Liver (tissue), 9 donors: ENCODE data around the gene CELF2. TPM values are rescaled to one million over a fixed set of nuclear protein-coding genes. Genes with fewer than 3 reads are reported as not detected.

Source experiments
- DNase-seq: peaks from one replicate; pipeline ENCODE4 v3.0.0-alpha.2; 2017; ENCODE audit warnings: low spot score
- H3K27ac ChIP-seq, 2 donors: one replicate each; pipeline ENCODE4 v1.7.0; 2013; ENCODE audit warnings: inconsistent platforms in 2 of 2, low read length in 2 of 2, control low read depth in 1 of 2, low read depth in 1 of 2, mild to moderate bottlenecking in 1 of 2
- H3K27me3 ChIP-seq, 4 donors: one replicate each; pipeline versions ENCODE4 v1.6.1 to v1.7.0; 2013; ENCODE audit warnings: low read length in 3 of 4, inconsistent platforms in 1 of 4, mild to moderate bottlenecking in 1 of 4, moderate library complexity in 1 of 4; ENCODE audit not compliant: control insufficient read depth in 4 of 4, insufficient read depth in 4 of 4
- H3K36me3 ChIP-seq, 4 donors: one replicate each; pipeline versions ENCODE4 v1.6.1 to v1.7.0; 2013; ENCODE audit warnings: low read length in 3 of 4, mild to moderate bottlenecking in 3 of 4, low read depth in 1 of 4, moderate library complexity in 1 of 4; ENCODE audit not compliant: control insufficient read depth in 4 of 4, insufficient read depth in 3 of 4
- H3K4me1 ChIP-seq, 4 donors: one replicate each; pipeline versions ENCODE4 v1.6.1 to v1.7.0; 2013; ENCODE audit warnings: low read length in 3 of 4, mild to moderate bottlenecking in 3 of 4, moderate library complexity in 1 of 4; ENCODE audit not compliant: control insufficient read depth in 4 of 4, insufficient read depth in 4 of 4
- H3K4me3 ChIP-seq, 3 donors: one replicate each; pipeline versions ENCODE4 v1.6.1 to v1.7.0; 2013; ENCODE audit warnings: low read length in 3 of 3, control low read depth in 1 of 3, low read depth in 1 of 3, mild to moderate bottlenecking in 1 of 3
- H3K9ac ChIP-seq, 2 donors: one replicate each; pipeline ENCODE4 v1.7.0; 2013; ENCODE audit warnings: low read length in 2 of 2, mild to moderate bottlenecking in 2 of 2, moderate library complexity in 2 of 2, control low read depth in 1 of 2, low read depth in 1 of 2
- H3K9me3 ChIP-seq, 4 donors: one replicate each; pipeline versions ENCODE4 v1.6.1 to v1.7.0; 2013; ENCODE audit warnings: low read length in 3 of 4; ENCODE audit not compliant: control insufficient read depth in 4 of 4
- ATF3 ChIP-seq: IDR thresholded peaks from 2 replicates; pipeline ENCODE4 v1.6.1; 2016; ENCODE audit warnings: antibody characterized with exemption
- EGR1 ChIP-seq, 2 donors: IDR thresholded peaks; 2 replicates each; pipeline ENCODE4 v1.6.1; 2016 to 2018; ENCODE audit warnings: antibody characterized with exemption in 2 of 2, low read depth in 2 of 2
- FOXA1 ChIP-seq: IDR thresholded peaks from 2 replicates; pipeline ENCODE4 v1.6.1; 2016; ENCODE audit warnings: antibody characterized with exemption
- FOXA2 ChIP-seq: IDR thresholded peaks from 2 replicates; pipeline ENCODE4 v1.6.1; 2016; ENCODE audit warnings: antibody characterized with exemption
- GABPA ChIP-seq, 2 donors: IDR thresholded peaks in 1 of 2; conservative IDR thresholded peaks in 1 of 2; 2 replicates each; pipeline ENCODE4 v1.6.1; 2016; ENCODE audit warnings: antibody characterized with exemption in 2 of 2, mild to moderate bottlenecking in 1 of 2, moderate library complexity in 1 of 2
- HNF4A ChIP-seq, 2 donors: conservative IDR thresholded peaks; 2 replicates each; pipeline ENCODE4 v1.6.1; 2016; ENCODE audit warnings: antibody characterized with exemption in 2 of 2, mild to moderate bottlenecking in 2 of 2
- HNF4G ChIP-seq: IDR thresholded peaks from 2 replicates; pipeline ENCODE4 v1.6.1; 2016; ENCODE audit warnings: antibody characterized with exemption
- JUND ChIP-seq, 2 donors: IDR thresholded peaks; 2 replicates each; pipeline ENCODE4 v1.6.1; 2016; ENCODE audit warnings: antibody characterized with exemption in 2 of 2
- NR2F2 ChIP-seq: IDR thresholded peaks from 2 replicates; pipeline ENCODE4 v1.6.1; 2016; ENCODE audit warnings: antibody characterized with exemption
- RAD21 ChIP-seq, 2 donors: IDR thresholded peaks; 2 replicates each; pipeline ENCODE4 v1.6.1; 2016; ENCODE audit warnings: antibody characterized with exemption in 2 of 2, mild to moderate bottlenecking in 2 of 2
- RXRA ChIP-seq, 2 donors: IDR thresholded peaks; 2 replicates each; pipeline ENCODE4 v1.6.1; 2017 to 2018; ENCODE audit warnings: antibody characterized with exemption in 2 of 2, mild to moderate bottlenecking in 1 of 2
- SP1 ChIP-seq: IDR thresholded peaks from 2 replicates; pipeline ENCODE4 v1.6.1; 2018; ENCODE audit warnings: antibody characterized with exemption, mild to moderate bottlenecking
- TAF1 ChIP-seq: conservative IDR thresholded peaks from 2 replicates; pipeline ENCODE4 v1.6.1; 2016; ENCODE audit warnings: antibody characterized with exemption, mild to moderate bottlenecking
- YY1 ChIP-seq: IDR thresholded peaks from 2 replicates; pipeline ENCODE4 v1.6.1; 2016; ENCODE audit warnings: antibody characterized with exemption, mild to moderate bottlenecking
- WGBS: extraction: QIAGEN DNeasy Blood & Tissue Kit; methylation state at CpG from one replicate; pipeline ENCODE4 v1.1.7; 2013; 5-methylcytosine and 5-hydroxymethylcytosine counted together
- polyA plus RNA-seq, 2 donors: library from polyadenylated mRNA; stranded (reverse) in 1 of 2; unstranded in 1 of 2; fragments of 200-250 nt in 1 of 2; fragments of >200 nt in 1 of 2; fragmentation: Nextera tagmentation in 1 of 2; extraction: Ambion mirVana in 1 of 2; gene quantifications; one replicate each; pipeline versions ENCODE4 v1.2.1 to v1.2.3, GENCODE V29; 2013 to 2015
- total RNA-seq, 2 donors: library from RNA; depleted of rRNA; stranded (reverse); fragments of >200 nt; gene quantifications; one replicate each; pipeline ENCODE4 v1.2.3, GENCODE V29; 2014
- TF ChIP-seq, protein P1 (sequence below): IDR thresholded peaks from 2 replicates; pipeline ENCODE4 v1.6.1; 2016; ENCODE audit warnings: antibody characterized with exemption
- TF ChIP-seq, protein P2 (sequence below): IDR thresholded peaks from 2 replicates; pipeline ENCODE4 v1.6.1; 2016; ENCODE audit warnings: antibody characterized with exemption, mild to moderate bottlenecking
- TF ChIP-seq, protein P3 (sequence below): IDR thresholded peaks from 2 replicates; pipeline ENCODE4 v1.6.1; 2016; ENCODE audit warnings: antibody characterized with exemption
- donor health status: healthy.
- donor health status: healthy.
- donor health status: healthy.
- donor health status: healthy.
- donor health status: healthy.

Gene CELF2
- total and polyA plus RNA-seq, 4 donors = 1.4 to 8.5 (median 5.6) TPM

DNA sequence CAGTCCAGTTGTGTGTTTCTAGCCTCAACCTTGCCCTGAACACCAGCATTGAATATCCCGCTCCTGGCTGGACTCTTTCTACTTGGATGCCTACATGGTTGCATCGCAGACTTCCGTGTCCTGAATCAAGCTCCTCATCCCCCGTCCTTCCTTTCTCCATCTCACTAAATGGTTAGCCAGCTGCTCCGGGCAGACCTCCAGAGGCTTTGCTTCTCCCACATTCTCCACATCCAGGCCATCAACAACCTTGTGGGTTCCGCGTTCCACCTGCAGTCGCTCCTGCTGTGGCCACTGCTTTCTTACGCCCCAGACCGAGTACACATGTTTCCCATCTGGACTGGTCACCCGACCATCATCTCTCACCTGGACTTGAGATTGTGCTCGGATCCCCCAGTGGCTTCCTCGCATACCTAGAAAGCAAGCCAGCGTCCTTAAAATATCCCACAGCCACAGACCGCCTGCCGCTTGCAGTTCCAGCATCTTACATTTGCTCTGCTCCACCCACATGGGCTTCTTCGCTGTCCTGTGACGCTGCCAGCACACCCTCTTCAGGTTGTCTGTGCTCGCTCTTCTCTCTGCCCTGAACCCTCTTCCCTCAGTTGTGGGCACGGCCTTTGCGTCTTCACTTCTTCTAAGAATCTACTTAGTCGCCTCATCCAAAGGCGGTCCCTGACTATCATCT lies 25.9 kb downstream of the CELF2 start:
- Histone ChIP-seq H3K27ac (no peak overlapping the region), H3K36me3 (no peaks in the 10 kb centered on the region), H3K9ac (no peak overlapping the region), H3K27me3 (no peaks in the 10 kb centered on the region), H3K4me1 (no peaks in the 10 kb centered on the region), H3K9me3 (no peaks in the 10 kb centered on the region), H3K4me3 (no peak overlapping the region)
- WGBS = 90% methylated on average over 23 of the region's 23 CpGs
- TF ChIP-seq ATF3 (no peak), EGR1 (IDR thresholded peaks at IDR 0.05; ENCODE audit: low read depth in 2 of 2) (no peak), NR2F2 (no peak)
- TF ChIP-seq, protein P1, sequence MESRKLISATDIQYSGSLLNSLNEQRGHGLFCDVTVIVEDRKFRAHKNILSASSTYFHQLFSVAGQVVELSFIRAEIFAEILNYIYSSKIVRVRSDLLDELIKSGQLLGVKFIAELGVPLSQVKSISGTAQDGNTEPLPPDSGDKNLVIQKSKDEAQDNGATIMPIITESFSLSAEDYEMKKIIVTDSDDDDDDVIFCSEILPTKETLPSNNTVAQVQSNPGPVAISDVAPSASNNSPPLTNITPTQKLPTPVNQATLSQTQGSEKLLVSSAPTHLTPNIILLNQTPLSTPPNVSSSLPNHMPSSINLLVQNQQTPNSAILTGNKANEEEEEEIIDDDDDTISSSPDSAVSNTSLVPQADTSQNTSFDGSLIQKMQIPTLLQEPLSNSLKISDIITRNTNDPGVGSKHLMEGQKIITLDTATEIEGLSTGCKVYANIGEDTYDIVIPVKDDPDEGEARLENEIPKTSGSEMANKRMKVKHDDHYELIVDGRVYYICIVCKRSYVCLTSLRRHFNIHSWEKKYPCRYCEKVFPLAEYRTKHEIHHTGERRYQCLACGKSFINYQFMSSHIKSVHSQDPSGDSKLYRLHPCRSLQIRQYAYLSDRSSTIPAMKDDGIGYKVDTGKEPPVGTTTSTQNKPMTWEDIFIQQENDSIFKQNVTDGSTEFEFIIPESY = no peak
- DNase-seq = no peak

DNA sequence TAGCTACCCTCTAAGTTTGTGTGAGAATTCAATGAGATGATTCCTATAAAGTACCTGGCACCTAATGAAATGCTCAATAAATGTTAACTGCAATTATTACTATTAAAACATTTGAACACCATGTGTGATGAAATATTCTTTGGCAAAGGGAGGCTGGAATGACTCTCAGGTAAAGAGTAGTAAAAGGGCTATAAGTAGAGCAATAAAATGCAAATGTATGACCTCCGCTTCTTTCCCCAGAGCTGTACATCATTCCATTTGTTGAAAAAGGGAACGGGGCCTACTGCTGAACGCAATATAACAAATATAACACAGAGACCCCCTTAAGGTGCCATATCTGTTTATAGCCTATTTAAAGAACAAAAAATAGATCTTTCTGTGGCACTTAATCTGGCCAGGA lies 27.8 kb downstream of the CELF2 start:
- H3K4me1 ChIP-seq = no peaks in the 10 kb centered on the region
- WGBS = 93% methylated on average over 3 of the region's 3 CpGs
- H3K4me3 ChIP-seq = no peak overlapping the region
- DNase-seq = no peak
- H3K27me3 ChIP-seq = no peaks in the 10 kb centered on the region
- H3K27ac ChIP-seq = no peak overlapping the region
- H3K9ac ChIP-seq = no peak overlapping the region
- TF ChIP-seq, protein P2, sequence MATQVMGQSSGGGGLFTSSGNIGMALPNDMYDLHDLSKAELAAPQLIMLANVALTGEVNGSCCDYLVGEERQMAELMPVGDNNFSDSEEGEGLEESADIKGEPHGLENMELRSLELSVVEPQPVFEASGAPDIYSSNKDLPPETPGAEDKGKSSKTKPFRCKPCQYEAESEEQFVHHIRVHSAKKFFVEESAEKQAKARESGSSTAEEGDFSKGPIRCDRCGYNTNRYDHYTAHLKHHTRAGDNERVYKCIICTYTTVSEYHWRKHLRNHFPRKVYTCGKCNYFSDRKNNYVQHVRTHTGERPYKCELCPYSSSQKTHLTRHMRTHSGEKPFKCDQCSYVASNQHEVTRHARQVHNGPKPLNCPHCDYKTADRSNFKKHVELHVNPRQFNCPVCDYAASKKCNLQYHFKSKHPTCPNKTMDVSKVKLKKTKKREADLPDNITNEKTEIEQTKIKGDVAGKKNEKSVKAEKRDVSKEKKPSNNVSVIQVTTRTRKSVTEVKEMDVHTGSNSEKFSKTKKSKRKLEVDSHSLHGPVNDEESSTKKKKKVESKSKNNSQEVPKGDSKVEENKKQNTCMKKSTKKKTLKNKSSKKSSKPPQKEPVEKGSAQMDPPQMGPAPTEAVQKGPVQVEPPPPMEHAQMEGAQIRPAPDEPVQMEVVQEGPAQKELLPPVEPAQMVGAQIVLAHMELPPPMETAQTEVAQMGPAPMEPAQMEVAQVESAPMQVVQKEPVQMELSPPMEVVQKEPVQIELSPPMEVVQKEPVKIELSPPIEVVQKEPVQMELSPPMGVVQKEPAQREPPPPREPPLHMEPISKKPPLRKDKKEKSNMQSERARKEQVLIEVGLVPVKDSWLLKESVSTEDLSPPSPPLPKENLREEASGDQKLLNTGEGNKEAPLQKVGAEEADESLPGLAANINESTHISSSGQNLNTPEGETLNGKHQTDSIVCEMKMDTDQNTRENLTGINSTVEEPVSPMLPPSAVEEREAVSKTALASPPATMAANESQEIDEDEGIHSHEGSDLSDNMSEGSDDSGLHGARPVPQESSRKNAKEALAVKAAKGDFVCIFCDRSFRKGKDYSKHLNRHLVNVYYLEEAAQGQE = no peak
- TF ChIP-seq HNF4A (conservative IDR thresholded peaks at IDR 0.05) (no peak), FOXA2 (no peak), JUND (IDR thresholded peaks at IDR 0.05) (no peak), SP1 (no peak), TAF1 (no peak), YY1 (no peak), FOXA1 (no peak), RAD21 (IDR thresholded peaks at IDR 0.05) (no peak), RXRA (IDR thresholded peaks at IDR 0.05) (no peak), NR2F2 (no peak), ATF3 (no peak), HNF4G (no peak), EGR1 (IDR thresholded peaks at IDR 0.05; ENCODE audit: low read depth in 2 of 2) (no peak), GABPA (IDR thresholded peaks at IDR 0.05 in 1 of 2, conservative IDR thresholded peaks at IDR 0.05 in 1 of 2) (no peak)
- TF ChIP-seq, protein P3, sequence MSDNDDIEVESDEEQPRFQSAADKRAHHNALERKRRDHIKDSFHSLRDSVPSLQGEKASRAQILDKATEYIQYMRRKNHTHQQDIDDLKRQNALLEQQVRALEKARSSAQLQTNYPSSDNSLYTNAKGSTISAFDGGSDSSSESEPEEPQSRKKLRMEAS = no peak
- no peaks in the 10 kb centered on the region for H3K36me3 ChIP-seq
- no peaks in the 10 kb centered on the region for H3K9me3 ChIP-seq
